MCF 10A (cell line): ENCODE measurements around the gene TRIM31. TPM values are rescaled to one million over a fixed set of nuclear protein-coding genes. Genes with fewer than 3 reads are reported as not detected.
"Not testable (repeated sequence)": the region's sequence is repeated elsewhere in the genome, so short reads cannot be mapped to it uniquely, and the experiment has no call there.

Experiments used
- BruUV-seq: library from RNA; stranded (reverse); fragments of 400-500 nt; replicated peaks from 2 replicates; lab custom pipeline; 2021; lab: Mats Ljungman, UMichigan
- CTCF ChIA-PET: fragments of 300-600 bp; sonication (Branson Sonifier 250); formaldehyde crosslinking; extraction: SDS; loops from one replicate; lab custom pipeline; 2021; ENCODE audit warnings: antibody characterized with exemption, inconsistent platforms; lab: Yijun Ruan, JAX
- POLR2A ChIA-PET: fragments of 300-600, 350-650 bp; sonication (Branson Sonifier 250); formaldehyde crosslinking; extraction: SDS; loops from one replicate; lab custom pipeline; 2020; ENCODE audit warnings: antibody characterized with exemption, inconsistent platforms; lab: Yijun Ruan, JAX
- DNase-seq: peaks from one replicate; pipeline ENCODE4 v3.0.0-alpha.2; 2018; ENCODE audit not compliant: unreplicated experiment
- H3K27ac Mint-ChIP-seq: one replicate; pipeline ENCODE4 v1.8.0; 2022; ENCODE audit warnings: mild to moderate bottlenecking, low read depth, mixed read lengths; ENCODE audit not compliant: unreplicated experiment
- H3K27me3 Mint-ChIP-seq: one replicate; pipeline ENCODE4 v1.8.0; 2022; ENCODE audit warnings: mixed read lengths; ENCODE audit not compliant: insufficient read depth, unreplicated experiment
- H3K36me3 Mint-ChIP-seq: one replicate; pipeline ENCODE4 v1.8.0; 2022; ENCODE audit warnings: mild to moderate bottlenecking, moderate library complexity, mixed read lengths; ENCODE audit not compliant: insufficient read depth, unreplicated experiment
- H3K4me1 Mint-ChIP-seq: one replicate; pipeline ENCODE4 v1.8.0; 2022; ENCODE audit warnings: mixed read lengths; ENCODE audit not compliant: insufficient read depth, unreplicated experiment
- H3K4me3 Mint-ChIP-seq: one replicate; pipeline ENCODE4 v1.8.0; 2022; ENCODE audit warnings: mild to moderate bottlenecking, moderate library complexity, mixed read lengths; ENCODE audit not compliant: unreplicated experiment
- H3K9me3 Mint-ChIP-seq: one replicate; pipeline ENCODE4 v1.8.0; 2022; ENCODE audit warnings: mixed read lengths; ENCODE audit not compliant: unreplicated experiment
- CTCF ChIP-seq: fragments of 200-600 bp; IDR thresholded peaks from one replicate; pipeline ENCODE4 v1.8.0; 2022; ENCODE audit warnings: antibody characterized with exemption, mild to moderate bottlenecking; ENCODE audit not compliant: unreplicated experiment
- intact Hi-C: fragments of 100-400 bp; cut with micrococcal nuclease; formaldehyde crosslinking; loops from 2 replicates; pipeline ENCODE4 v1.14.1; 2022
- total RNA-seq: library from RNA; stranded (reverse); gene quantifications from 2 replicates; pipeline ENCODE4 v1.2.3, GENCODE V29; 2022

Gene TRIM31
- total RNA-seq, 1 experiment from 2014 or later = not detected

GRCh38 chr6:30127238-30128093 is 14.6 kb upstream of the TRIM31 start:
- Mint-ChIP-seq H3K9me3 (no peaks in the 10 kb centered on the region), H3K4me1 (peaks cover 24% of the 10 kb centered on the region), H3K36me3 (no peaks in the 10 kb centered on the region), H3K27me3 (peaks cover 14% of the 10 kb centered on the region), H3K4me3 (no peak overlapping the region), H3K27ac (no peak overlapping the region)
- no TSS peak for BruUV-seq
- ChIA-PET CTCF (interaction anchor here (0.8 to 1.5 kb wide), 3 partner anchors 9 to 279 kb away, joined by 3 to 5 read pairs (median 3); partner anchors contain the start of gene TRIM40), POLR2A (interaction anchor here (0.7 kb wide), 1 partner anchor 66 kb away, joined by 3 read pairs; the partner anchor contains the start of gene POLR1H)
- TF ChIP-seq CTCF = no peak
- intact Hi-C loops = no loop called here
- no peak for DNase-seq

- CTCF ChIA-PET = interaction anchor here (0.5 to 1.7 kb wide), 4 partner anchors 8 to 180 kb away, joined by 3 to 5 read pairs (median 4); no protein-coding TSS in a partner anchor
- Mint-ChIP-seq H3K4me1 (peaks cover 5% of the 10 kb centered on the region), H3K36me3 (no peaks in the 10 kb centered on the region), H3K9me3 (no peaks in the 10 kb centered on the region), H3K27ac (no peak overlapping the region), H3K4me3 (no peak overlapping the region), H3K27me3 (no peaks in the 10 kb centered on the region)
- POLR2A ChIA-PET = interaction anchor here (1.0 to 1.2 kb wide), 2 partner anchors 8 to 35 kb away, joined by 3 to 6 read pairs; no protein-coding TSS in a partner anchor
- BruUV-seq = no TSS peak
- intact Hi-C loops = no loop called here
- TF ChIP-seq CTCF = no peak
- DNase-seq = no peak
Measured at GRCh38 chr6:30122515-30122914, 9.6 kb upstream of the TRIM31 start.

- no peak for DNase-seq
- no peaks in the 10 kb centered on the region for H3K27me3 Mint-ChIP-seq
- TF ChIP-seq CTCF = no peak
- no peaks in the 10 kb centered on the region for H3K36me3 Mint-ChIP-seq
- intact Hi-C loops = no loop called here
- H3K27ac Mint-ChIP-seq = no peak overlapping the region
- CTCF ChIA-PET = interaction anchor here (0.6 to 1.7 kb wide), 2 partner anchors 9 to 48 kb away, joined by 3 to 5 read pairs; no protein-coding TSS in a partner anchor
- H3K4me1 Mint-ChIP-seq = peaks cover 5% of the 10 kb centered on the region
- BruUV-seq = no TSS peak
- POLR2A ChIA-PET = interaction anchor here (1.0 to 1.2 kb wide), 2 partner anchors 9 to 34 kb away, joined by 3 to 6 read pairs; no protein-coding TSS in a partner anchor
- H3K4me3 Mint-ChIP-seq = no peak overlapping the region
- no peaks in the 10 kb centered on the region for H3K9me3 Mint-ChIP-seq
Measured at GRCh38 chr6:30121446-30122366, 8.8 kb upstream of the TRIM31 start.

GRCh38 chr6:30118691-30119090 is 5.8 kb upstream of the TRIM31 start:
- intact Hi-C loops, H3K27me3 Mint-ChIP-seq, H3K27ac Mint-ChIP-seq, DNase-seq, BruUV-seq, H3K4me1 Mint-ChIP-seq, H3K4me3 Mint-ChIP-seq, H3K9me3 Mint-ChIP-seq, H3K36me3 Mint-ChIP-seq: not testable (repeated sequence)
- POLR2A ChIA-PET = interaction anchor here (1.1 kb wide), 1 partner anchor 58 kb away, joined by 3 read pairs; the partner anchor contains the start of gene POLR1H
- CTCF ChIA-PET = interaction anchor here (0.8 to 2.5 kb wide), 3 partner anchors 13 to 68 kb away, joined by 4 to 16 read pairs (median 11); no protein-coding TSS in a partner anchor
